ENCODE measurements around the gene TRIP10. TPM values are rescaled to one million over a fixed set of nuclear protein-coding genes. Genes with fewer than 3 reads are reported as not detected.

TRIP10 gene
- total and polyA plus RNA-seq, 2 of the 13 experiments (the other 11 are each of a cell fraction or from before 2014, with no cell fraction given): 32.5 to 33.2 TPM

DNA sequence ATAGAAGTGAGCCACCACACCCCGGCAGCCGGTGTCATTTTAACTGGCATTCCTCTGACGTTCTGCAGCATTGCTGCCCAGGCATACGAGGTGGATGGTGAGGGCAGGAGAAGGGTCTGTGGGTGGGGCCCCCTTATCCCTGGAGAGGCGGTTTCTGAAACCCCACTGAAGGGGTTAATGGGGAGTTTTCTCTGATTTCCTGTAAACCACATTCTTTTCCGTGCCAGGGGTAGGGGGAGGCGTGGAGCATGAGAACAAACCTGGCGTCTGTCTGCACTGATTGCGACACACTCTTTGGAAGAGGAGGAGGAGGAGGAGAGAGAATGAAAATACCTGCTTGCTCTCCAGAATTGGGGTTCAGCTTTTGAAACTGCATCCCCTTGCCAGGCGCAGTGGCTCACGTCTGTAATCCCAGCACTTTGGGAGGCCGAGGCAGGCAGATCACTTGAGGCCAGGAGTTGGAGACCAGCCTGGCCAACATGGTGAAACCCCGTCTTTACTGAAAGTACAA is 16.3 kb upstream of the TRIP10 start (continued):
- TF ChIP-seq, protein P1, sequence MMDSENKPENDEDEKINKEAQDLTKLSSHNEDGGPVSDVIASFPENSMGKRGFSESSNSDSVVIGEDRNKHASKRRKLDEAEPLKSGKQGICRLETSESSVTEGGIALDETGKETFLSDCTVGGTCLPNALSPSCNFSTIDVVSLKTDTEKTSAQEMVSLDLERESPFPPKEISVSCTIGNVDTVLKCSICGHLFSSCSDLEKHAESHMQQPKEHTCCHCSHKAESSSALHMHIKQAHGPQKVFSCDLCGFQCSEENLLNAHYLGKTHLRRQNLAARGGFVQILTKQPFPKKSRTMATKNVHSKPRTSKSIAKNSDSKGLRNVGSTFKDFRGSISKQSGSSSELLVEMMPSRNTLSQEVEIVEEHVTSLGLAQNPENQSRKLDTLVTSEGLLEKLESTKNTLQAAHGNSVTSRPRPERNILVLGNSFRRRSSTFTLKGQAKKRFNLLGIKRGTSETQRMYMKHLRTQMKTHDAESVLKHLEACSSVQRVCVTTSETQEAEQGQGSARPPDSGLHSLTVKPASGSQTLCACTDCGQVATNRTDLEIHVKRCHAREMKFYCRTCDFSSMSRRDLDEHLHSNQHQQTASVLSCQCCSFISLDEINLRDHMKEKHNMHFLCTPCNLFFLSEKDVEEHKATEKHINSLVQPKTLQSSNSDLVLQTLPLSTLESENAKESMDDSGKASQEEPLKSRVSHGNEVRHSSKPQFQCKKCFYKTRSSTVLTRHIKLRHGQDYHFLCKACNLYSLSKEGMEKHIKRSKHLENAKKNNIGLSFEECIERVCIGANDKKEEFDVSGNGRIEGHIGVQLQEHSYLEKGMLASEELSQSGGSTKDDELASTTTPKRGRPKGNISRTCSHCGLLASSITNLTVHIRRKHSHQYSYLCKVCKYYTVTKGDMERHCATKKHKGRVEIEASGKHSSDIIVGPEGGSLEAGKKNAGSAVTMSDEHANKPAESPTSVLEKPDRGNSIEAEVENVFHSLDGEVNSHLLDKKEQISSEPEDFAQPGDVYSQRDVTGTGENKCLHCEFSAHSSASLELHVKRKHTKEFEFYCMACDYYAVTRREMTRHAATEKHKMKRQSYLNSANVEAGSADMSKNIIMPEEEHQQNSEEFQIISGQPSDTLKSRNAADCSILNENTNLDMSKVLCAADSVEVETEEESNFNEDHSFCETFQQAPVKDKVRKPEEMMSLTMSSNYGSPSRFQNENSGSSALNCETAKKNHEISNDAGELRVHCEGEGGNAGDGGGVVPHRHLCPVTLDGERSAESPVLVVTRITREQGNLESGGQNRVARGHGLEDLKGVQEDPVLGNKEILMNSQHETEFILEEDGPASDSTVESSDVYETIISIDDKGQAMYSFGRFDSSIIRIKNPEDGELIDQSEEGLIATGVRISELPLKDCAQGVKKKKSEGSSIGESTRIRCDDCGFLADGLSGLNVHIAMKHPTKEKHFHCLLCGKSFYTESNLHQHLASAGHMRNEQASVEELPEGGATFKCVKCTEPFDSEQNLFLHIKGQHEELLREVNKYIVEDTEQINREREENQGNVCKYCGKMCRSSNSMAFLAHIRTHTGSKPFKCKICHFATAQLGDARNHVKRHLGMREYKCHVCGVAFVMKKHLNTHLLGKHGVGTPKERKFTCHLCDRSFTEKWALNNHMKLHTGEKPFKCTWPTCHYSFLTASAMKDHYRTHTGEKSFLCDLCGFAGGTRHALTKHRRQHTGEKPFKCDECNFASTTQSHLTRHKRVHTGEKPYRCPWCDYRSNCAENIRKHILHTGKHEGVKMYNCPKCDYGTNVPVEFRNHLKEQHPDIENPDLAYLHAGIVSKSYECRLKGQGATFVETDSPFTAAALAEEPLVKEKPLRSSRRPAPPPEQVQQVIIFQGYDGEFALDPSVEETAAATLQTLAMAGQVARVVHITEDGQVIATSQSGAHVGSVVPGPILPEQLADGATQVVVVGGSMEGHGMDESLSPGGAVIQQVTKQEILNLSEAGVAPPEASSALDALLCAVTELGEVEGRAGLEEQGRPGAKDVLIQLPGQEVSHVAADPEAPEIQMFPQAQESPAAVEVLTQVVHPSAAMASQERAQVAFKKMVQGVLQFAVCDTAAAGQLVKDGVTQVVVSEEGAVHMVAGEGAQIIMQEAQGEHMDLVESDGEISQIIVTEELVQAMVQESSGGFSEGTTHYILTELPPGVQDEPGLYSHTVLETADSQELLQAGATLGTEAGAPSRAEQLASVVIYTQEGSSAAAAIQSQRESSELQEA (CRISPR knock-in tag; IDR thresholded peaks at IDR 0.05; ENCODE audit: not compliant biosample characterization): no peak
- TF ChIP-seq ZNF101 (CRISPR knock-in tag; IDR thresholded peaks at IDR 0.05; ENCODE audit: borderline replicate concordance, low read depth) (no peak), NFE2L2 (IDR thresholded peaks at IDR 0.05; ENCODE audit: low read length) (no peak), ZFX (CRISPR knock-in tag; IDR thresholded peaks at IDR 0.05; ENCODE audit: low read depth) (0 out of 2 replicates have a peak, but pooled peaks have one; percentile 29), NFIC (IDR thresholded peaks at IDR 0.05; ENCODE audit: low read length) (peak; percentile 63), ETV5 (CRISPR knock-in tag; IDR thresholded peaks at IDR 0.05; ENCODE audit: borderline replicate concordance) (peak; percentile 86), ZNF496 (CRISPR knock-in tag; IDR thresholded peaks at IDR 0.05; ENCODE audit: insufficient replicate concordance) (no peak), NFE2 (CRISPR knock-in tag; IDR thresholded peaks at IDR 0.05) (no peak), EP300 (IDR thresholded peaks at IDR 0.05; ENCODE audit: low read depth in 2 of 2, low read length in 2 of 2) (peak; percentile 38 to 89; a peak in 3 of 4 replicates), EP300 (CRISPR knock-in tag; IDR thresholded peaks at IDR 0.05; ENCODE audit: borderline replicate concordance) (peak; percentile 90), ZNF614 (CRISPR knock-in tag; IDR thresholded peaks at IDR 0.05; ENCODE audit: borderline replicate concordance) (peak; percentile 78; the same call in 1 of the 2 replicates), HOXD1 (CRISPR knock-in tag; IDR thresholded peaks at IDR 0.05) (0 out of 2 replicates have a peak, but pooled peaks have one; percentile 61), SRSF1 (optimal IDR thresholded peaks at IDR 0.05; ENCODE audit: low read depth, low read length) (no peak)
- TF ChIP-seq, protein P2, sequence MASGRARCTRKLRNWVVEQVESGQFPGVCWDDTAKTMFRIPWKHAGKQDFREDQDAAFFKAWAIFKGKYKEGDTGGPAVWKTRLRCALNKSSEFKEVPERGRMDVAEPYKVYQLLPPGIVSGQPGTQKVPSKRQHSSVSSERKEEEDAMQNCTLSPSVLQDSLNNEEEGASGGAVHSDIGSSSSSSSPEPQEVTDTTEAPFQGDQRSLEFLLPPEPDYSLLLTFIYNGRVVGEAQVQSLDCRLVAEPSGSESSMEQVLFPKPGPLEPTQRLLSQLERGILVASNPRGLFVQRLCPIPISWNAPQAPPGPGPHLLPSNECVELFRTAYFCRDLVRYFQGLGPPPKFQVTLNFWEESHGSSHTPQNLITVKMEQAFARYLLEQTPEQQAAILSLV (CRISPR knock-in tag; IDR thresholded peaks at IDR 0.05; ENCODE audit: borderline replicate concordance): no peak
- TF ChIP-seq, protein P3, sequence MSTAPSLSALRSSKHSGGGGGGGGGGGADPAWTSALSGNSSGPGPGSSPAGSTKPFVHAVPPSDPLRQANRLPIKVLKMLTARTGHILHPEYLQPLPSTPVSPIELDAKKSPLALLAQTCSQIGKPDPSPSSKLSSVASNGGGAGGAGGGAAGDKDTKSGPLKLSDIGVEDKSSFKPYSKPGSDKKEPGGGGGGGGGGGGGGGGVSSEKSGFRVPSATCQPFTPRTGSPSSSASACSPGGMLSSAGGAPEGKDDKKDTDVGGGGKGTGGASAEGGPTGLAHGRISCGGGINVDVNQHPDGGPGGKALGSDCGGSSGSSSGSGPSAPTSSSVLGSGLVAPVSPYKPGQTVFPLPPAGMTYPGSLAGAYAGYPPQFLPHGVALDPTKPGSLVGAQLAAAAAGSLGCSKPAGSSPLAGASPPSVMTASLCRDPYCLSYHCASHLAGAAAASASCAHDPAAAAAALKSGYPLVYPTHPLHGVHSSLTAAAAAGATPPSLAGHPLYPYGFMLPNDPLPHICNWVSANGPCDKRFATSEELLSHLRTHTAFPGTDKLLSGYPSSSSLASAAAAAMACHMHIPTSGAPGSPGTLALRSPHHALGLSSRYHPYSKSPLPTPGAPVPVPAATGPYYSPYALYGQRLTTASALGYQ (CRISPR knock-in tag; IDR thresholded peaks at IDR 0.05): peak; percentile 66
- TF ChIP-seq, protein P4, sequence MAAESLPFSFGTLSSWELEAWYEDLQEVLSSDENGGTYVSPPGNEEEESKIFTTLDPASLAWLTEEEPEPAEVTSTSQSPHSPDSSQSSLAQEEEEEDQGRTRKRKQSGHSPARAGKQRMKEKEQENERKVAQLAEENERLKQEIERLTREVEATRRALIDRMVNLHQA (CRISPR knock-in tag; IDR thresholded peaks at IDR 0.05): no peak

All from HepG2 (cell line).